Muscle of back (tissue), 11 donors: Measurements from ENCODE around the gene MINDY4B. TPM values are rescaled to one million over a fixed set of nuclear protein-coding genes. Genes with fewer than 3 reads are reported as not detected.

Experiments used
- DNase-seq, 3 donors: peaks; one replicate each; pipeline versions ENCODE4 v3.0.0 to v3.0.0-alpha.2; 2013
- polyA plus RNA-seq, 10 donors: library from polyadenylated mRNA; unstranded; fragments of 120-200 nt; gene quantifications; one replicate each; pipeline ENCODE4 v1.2.1, GENCODE V29; 2013; ENCODE audit not compliant: insufficient read length in 10 of 10

Gene MINDY4B
- polyA plus RNA-seq, 10 donors, result 0.25 to 4.9 (median 1.2) TPM; not detected in 1

DNA sequence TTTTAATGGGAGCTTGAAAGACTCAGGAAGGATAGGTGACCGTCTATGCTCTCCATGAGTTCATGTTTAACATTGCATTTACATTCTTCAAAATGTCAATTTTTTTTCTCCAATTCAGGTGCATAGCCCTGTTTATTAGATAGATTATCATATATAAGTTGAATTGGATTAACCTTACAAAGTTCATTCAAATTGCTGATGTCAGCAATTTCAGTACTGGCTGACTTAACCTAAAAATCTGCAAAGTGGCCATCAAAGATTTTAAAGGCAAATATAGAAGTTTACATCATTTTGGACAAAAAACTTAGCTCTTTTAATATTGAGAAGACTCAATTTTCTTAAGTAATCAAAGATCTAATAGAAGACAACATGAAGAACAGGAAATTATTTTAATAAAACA is 57.8 kb downstream of the MINDY4B start:
- DNase-seq, result no peak

DNA sequence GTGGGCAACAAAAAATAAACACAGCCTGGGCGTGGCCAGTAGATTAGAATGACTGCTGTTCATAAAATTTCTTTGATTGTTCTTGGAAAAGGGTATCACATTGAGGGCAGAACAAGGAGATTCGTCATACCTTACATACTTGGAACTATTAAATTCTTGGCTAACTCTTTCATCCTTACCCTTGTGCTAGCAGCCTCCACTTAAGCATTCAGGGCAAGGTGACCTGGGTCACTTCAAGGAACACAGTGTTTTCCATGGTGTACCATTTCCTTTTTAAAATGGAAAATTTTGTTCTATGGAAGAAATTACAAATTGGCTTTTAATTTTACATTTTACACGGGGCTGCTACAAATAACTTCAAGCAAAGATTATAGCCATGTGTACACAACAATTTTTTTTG is 60.8 kb downstream of the MINDY4B start:
- no peak for DNase-seq

DNA sequence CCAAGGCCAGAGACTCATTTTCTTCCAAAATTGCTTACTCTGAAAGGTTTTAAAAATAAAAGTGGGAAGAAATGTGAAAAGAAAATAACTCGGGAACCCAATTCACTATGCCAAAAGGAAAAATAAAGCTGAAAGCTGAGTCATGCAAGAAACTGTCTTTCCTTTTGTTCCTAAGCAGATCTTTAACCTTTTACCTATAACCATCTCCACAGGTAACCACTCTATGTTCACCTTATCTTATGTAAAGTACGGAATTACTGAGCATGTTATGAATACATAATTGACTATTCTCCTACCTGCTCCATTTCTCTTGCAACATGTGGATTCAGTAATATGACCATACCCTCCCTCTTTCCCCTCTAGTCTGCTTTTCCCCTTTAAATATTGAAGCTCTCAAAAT is 62.0 kb downstream of the MINDY4B start:
- DNase-seq, result no peak

DNA sequence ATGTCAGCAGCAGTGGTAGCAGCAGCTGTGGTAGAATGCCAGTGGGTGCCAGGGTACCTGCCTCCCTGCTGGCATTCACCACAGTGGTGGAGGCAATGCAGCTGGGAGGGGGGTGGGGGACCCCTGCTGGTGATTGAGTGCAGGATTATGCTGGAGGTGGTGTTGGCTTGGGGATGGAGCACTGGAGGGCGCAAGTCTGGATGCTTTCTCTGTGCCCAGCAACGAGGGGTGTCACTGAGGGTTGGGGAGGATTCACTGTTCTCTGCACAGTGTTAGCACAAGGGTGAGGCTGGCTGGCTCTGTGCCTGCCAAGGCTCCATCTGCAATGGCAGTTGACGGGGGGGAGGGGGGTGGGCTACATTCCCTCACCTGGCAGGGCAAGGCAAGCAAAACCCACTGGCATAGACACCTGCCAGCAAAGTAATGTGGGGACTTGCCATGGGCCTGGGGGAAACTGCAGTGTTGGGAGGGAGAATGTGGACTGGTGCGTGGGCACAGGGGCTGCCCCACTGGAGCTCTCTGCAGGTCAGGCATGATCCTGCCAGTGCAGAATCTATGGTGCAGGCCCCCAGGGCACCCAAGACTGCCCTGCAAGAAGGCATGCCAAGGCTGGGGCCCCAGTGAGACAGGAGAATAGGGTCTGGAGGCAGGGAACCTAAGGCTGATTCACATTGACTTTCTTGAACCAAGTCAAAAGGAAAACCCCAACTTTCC is 64.3 kb downstream of the MINDY4B start:
- no peak for DNase-seq

DNA sequence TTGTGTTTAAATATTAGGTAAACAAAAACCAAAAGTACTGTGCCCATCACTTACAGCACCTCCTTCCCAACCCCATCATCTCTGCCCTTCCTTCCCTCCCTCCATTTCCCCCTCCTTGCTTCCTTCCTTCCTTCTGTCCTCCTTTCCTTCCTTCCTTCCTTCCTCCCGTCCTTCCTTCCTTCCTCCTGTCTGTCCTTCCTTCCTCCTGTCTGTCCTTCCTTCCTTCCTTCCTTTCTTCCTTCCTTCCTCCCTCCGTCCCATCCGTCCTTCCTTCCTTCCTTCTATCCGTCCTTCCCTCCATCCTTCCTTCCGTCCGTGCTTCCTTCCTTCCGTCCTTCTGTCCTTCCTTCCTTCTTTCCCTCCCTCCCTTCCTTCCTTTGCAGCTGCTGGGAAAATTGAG is 74.5 kb downstream of the MINDY4B start:
- no peak for DNase-seq

DNA sequence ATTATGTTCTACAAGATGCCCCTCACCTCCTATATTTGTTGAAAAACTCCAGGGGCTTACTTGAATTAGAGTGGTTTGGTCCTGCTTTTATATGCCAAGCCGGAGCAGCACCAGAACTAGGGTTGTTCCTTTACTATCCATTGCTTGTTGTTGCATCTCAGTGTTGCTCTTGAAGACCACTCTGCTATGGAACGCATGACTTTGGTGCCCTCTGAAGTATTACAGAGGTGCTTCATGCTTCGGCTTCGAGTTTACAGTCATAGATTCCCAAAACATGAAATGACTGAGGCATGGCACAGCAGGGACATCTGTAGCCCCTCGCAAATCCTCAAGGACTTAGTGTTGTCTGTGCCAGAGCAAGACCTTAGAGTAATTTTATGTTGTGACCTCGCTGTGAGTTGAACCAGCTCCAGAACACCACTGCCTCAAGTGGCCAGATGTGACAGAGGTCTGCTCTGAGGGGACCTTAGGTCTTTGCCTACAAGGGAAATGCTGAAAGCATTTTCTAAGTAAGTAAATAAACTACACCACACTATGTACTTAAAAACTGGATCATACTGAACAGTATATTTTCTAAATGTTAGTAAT is 75.1 kb downstream of the MINDY4B start:
- peak in 1 of 3 donors; percentile 2 for DNase-seq

DNA sequence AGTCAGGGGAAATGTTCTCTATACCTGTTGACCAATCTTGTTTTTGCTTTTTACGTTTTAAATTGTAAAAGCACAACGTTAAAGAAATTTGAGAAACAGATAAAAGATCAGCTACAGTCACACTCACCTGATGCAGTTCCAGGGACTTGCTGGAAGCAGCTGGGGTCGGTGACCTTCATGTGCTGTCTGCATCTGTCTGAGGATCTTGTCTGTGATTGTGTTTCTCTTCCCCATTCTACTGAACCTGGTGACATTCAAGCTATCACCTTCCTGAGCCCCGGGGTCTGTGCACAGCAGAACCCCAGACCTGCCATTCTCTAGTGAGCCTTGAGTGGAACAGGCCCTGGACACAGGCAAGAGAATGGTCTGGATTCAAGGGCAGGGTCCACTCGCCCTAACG is 75.8 kb downstream of the MINDY4B start:
- DNase-seq, result no peak

DNA sequence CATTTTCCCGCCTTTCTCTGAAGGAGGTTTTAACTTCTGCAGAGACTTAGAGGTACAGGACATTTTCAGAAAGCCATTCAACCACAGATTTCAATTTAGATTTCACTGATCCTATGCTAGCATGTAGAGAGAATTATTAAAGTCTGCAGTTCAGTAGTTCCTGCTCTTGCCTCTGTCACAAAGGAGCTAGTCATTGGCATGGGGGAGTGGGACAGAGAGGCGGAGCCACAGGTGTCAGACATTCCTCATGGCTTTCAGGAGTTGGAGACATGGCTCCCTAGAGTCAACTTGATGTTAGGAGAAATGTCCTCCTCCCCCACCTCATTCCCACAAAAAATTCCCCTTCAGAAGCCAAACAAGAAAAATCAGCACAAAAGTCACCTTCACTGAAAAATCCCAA is 76.2 kb downstream of the MINDY4B start:
- DNase-seq, result no peak

DNA sequence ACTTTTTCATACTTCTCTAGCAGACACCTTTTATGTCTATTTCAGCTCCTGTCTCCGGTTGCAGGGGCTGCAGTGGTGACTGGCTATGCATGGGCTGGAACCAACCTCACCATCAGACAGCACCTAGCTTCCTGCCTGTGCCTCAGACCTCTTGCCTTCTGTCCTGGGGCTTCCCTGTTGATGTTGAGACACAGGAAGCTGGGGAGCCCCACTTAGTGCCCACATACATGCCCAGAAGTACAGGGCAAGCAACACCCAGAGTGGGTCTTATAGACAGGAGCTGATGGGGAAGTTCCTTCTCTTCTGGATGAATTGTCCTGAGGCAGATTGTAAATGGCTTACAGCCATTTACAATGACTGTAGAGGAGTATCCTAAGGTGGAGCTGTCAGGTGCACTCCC is 77.0 kb downstream of the MINDY4B start:
- no peak for DNase-seq

DNA sequence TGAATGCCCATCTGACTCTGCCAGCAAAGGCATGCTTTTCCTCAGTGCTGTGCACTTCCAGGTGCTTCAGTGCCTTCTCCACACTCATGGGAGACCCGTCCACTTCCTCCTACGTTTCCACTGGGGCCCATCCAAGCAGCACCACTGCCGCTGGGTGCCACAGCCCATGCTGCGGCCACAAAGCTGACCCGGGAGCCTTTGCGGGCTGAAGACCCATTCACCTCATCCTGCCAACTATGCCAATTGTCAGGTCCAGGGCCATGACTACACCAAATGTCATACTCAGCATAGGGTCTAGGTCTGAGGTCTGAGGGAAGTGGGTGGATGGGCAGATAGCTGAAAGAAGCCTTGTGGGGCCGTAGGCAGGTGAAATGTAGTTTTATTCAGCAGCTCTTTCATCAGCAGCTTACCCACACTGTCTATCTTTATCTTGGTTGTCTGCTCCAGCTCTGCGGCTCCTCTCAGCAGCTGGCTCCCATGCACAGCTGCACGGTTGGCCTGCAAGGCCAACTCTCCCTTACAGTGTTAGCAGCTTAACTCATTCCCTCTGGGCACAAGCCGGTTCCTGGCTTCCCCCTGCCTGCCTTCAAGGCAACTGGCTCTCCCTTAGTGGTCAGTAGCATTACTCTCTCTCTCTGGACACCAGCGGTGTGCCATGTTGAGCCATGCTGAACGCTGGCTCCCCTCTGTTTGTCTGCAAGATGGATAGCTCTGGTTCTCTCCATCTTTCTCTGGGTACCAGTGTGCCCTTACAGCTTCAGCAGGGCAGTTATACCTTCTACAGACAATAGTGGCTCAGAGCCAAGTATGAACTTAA is 78.6 kb downstream of the MINDY4B start:
- DNase-seq, result peak in 1 of 3 donors; percentile 35

DNA sequence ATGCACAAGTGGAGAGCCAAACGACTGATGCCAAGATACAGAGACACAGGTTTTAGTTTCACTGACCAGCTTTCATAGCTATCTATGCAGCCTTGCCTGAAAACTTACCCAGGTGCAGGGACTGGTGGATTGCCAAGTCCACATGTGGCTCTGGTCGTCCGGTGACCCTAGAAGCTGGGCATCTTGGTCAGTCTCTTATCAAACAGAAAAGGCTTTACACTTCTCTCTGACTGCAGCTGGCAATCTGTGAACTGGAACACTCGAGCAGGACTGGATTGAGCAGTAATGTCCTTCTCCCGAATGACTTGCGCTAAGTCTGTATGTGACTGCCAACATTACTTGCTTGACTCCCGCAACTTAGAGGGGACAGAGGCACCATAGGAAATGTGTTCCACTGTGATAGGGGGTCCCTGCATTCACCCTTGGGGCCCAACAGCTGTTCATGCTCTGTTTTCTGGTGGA is 79.3 kb downstream of the MINDY4B start:
- peak in 1 of 3 donors; percentile 22 for DNase-seq

DNA sequence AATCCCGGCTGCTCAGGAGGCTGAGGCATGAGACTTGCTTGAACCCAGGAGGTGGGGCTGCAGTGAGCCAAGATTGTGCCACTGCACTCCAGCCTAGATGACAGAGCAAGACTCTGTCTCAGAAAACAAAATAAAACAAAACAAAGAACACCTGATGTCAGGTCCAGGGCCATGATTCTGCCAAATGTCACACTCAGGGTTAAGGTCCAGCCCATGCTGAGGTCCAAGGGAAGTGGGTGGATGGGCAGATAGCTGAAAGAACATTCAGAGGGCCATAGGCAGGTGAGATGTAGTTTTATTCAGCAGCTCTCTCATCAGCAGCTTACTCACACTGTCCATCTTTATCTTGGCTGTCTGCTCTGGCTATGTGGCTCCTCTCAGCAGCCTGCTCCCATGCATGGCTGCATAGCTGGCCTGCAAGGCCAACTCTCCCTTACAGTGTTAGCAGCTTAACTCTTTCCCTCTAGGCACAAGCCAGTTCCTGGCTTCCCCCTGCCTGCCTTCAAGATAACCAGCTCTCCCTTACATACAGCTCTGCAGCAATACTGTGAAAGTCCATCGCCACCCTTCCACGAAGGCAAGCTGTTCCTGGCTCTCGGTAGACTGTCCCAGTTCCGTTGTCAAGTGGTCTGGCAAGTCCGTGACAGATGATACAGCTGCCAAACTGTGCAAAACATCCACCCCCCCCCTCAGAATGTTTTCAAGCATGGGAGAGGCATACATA is 79.9 kb downstream of the MINDY4B start:
- DNase-seq, result peak in 1 of 3 donors; percentile 23

DNA sequence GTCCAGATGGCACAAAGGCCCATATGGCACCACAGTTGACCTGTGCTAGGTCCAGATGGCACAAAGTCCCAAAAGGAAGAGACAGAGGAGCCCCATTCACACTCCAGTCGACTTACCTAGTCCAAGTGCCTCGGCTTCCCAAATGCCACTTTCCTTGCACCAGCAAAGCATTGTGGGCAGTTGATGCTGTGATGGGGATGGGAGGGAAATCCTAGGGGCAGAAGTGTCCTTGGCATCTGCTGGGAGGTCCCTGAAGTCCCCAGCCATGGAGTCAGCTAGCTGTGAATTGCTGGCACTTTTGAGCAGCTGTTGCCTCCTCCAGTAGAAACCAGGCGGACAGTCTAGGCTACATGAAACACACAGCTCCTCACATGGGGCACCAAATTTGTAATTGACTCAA is 82.0 kb downstream of the MINDY4B start:
- no peak for DNase-seq

DNA sequence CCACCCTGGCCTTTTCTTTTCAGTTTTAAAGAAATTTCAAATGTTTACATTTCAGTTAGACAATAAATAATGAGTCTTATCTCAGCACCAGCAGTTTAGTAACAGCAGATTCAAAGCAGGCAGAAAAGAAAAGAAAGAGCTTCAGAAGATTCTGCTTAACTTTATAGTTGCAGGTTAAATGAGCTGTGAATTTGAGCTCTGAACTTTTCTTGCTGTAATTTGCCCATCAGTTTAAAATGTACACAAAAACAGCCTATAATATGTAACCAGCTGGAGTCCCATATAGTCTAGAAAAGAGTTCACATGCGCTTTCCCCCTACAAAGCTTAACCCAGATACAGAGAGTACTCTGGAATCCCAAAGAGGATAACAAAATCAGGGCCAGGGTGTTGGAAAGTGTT is 82.6 kb downstream of the MINDY4B start:
- DNase-seq, result no peak

Other genes starting within 250 kb of the MINDY4B start
- gene ERICH6, start 201.5 kb downstream of the MINDY4B start, polyA plus RNA-seq, result under 1 TPM in 5 of 10 donors, not detected in 5; 0.13 to 0.83 (median 0.52) TPM
- gene SIAH2, start 142.3 kb downstream of the MINDY4B start, polyA plus RNA-seq, result 10 to 100 TPM; 19.3 to 26.3 (median 21.6) TPM
- under 1 TPM in 9 of 10 donors, not detected in 1; 0.20 to 0.75 (median 0.24) TPM for gene CLRN1, start 67.3 kb upstream of the MINDY4B start, polyA plus RNA-seq
- 10 to 100 TPM in 1 of 10 donors, 1 to 10 TPM in 9; 6.4 to 10.2 (median 7.7) TPM for gene MED12L, start 180.2 kb upstream of the MINDY4B start, polyA plus RNA-seq